ENCODE results near the gene CMSS1.

The CMSS1 gene

GRCh38 chr3:100154171-100154570, 336.5 kb downstream of the CMSS1 start:
- DNase-seq (ENCODE audit: insufficient read length, low spot score): no peak
- TF ChIP-seq, protein P1, sequence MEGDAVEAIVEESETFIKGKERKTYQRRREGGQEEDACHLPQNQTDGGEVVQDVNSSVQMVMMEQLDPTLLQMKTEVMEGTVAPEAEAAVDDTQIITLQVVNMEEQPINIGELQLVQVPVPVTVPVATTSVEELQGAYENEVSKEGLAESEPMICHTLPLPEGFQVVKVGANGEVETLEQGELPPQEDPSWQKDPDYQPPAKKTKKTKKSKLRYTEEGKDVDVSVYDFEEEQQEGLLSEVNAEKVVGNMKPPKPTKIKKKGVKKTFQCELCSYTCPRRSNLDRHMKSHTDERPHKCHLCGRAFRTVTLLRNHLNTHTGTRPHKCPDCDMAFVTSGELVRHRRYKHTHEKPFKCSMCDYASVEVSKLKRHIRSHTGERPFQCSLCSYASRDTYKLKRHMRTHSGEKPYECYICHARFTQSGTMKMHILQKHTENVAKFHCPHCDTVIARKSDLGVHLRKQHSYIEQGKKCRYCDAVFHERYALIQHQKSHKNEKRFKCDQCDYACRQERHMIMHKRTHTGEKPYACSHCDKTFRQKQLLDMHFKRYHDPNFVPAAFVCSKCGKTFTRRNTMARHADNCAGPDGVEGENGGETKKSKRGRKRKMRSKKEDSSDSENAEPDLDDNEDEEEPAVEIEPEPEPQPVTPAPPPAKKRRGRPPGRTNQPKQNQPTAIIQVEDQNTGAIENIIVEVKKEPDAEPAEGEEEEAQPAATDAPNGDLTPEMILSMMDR (IDR thresholded peaks at IDR 0.05; ENCODE audit: insufficient read depth, missing control alignments): no peak
- no peak for FAIRE-seq

- TF ChIP-seq, protein P1 (IDR thresholded peaks at IDR 0.05; ENCODE audit: insufficient read depth, missing control alignments): no peak
- DNase-seq (ENCODE audit: insufficient read length, low spot score) (no peak), FAIRE-seq (no peak)
Observed at GRCh38 chr3:100155128-100155527, 337.5 kb downstream of the CMSS1 start.

DNA sequence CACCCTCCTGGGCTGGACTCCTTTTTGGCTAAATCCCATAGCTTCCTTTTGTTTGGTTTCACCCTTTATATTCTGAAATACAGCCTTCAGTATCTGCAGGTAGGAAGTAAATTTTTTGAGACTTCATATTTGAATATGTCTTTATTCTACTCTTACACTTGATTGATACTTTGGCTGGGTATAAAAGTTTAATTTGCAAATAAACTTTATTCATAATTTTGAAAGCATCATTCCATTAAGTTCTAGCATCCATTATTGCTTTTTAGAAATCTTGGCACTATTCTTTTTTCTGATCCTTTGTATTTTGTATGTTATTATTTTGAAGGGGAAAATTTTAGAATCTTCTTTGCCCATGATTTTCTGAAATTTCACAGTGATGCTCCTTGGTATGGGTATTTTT, 337.9 kb downstream of the CMSS1 start:
- DNase-seq (ENCODE audit: insufficient read length, low spot score) (no peak), FAIRE-seq (no peak)
- TF ChIP-seq, protein P1 (IDR thresholded peaks at IDR 0.05; ENCODE audit: insufficient read depth, missing control alignments): no peak

DNA sequence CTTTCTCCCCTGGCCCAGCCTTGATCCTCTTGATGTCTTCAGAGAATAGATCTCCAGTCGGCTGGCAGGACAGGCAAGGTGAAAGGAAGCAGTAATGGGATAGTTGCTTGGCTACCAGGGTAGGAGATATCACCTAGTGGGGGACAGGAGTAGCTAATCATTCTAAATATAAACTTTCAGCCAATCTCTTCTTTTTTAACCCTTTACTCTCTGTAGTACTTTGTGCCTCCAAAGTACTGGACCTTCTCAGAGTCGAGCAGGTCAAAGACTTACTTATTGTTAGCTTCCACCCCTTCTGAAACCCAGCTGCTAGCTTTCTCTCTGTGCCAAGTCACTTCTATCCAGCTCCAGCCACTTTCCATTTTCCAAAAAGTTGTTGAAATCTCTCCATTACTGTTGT, 340.0 kb downstream of the CMSS1 start:
- TF ChIP-seq, protein P1 (IDR thresholded peaks at IDR 0.05; ENCODE audit: insufficient read depth, missing control alignments): no peak
- no peak for DNase-seq (ENCODE audit: insufficient read length, low spot score)
- FAIRE-seq: no peak

DNA sequence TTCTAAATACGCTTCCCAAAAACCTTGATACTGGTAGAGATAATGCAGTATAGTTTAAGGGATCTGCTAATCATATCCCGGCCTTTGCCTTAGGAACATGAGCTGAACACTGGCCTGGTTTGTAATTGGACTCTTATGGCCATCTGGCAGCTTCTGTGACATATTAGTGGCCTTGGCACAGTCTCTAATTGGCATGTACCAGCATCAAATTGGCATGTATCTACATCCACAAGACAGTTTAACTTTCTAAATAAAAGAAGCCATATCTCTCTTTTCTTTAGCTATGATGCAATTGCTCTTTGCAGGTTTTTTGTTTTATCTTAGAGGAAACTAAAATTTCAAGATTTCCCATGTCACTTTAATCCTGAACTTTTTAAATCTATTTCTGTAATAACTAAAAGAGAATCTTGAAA, 341.3 kb downstream of the CMSS1 start:
- FAIRE-seq (no peak), DNase-seq (ENCODE audit: insufficient read length, low spot score) (no peak)

GRCh38 chr3:100159331-100160153, 341.9 kb downstream of the CMSS1 start:
- TF ChIP-seq, protein P1 (IDR thresholded peaks at IDR 0.05; ENCODE audit: insufficient read depth, missing control alignments): no peak
- DNase-seq (ENCODE audit: insufficient read length, low spot score) (no peak), FAIRE-seq (no peak)

More for the DNA sequence above, 341.3 kb downstream of the CMSS1 start:
- TF ChIP-seq, protein P1 (IDR thresholded peaks at IDR 0.05; ENCODE audit: insufficient read depth, missing control alignments): no peak

- TF ChIP-seq, protein P1 (IDR thresholded peaks at IDR 0.05; ENCODE audit: insufficient read depth, missing control alignments): no peak
- FAIRE-seq: no peak
- DNase-seq (ENCODE audit: insufficient read length, low spot score): no peak
Observed at GRCh38 chr3:100160521-100160920, 342.9 kb downstream of the CMSS1 start.

All from D721Med (cell line).